Panc1 (cell line): ENCODE results near the gene MAST4. TPM values are rescaled to one million over a fixed set of nuclear protein-coding genes. Genes with fewer than 3 reads are reported as not detected.

Experiments
- ATAC-seq: fragments of 200-7000 bp; cut with Tn5 transposase; 2 replicates; pipeline ENCODE4 v1.9.1; 2020; ENCODE audit warnings: mild to moderate bottlenecking, moderate library complexity
- BruUV-seq: library from RNA; stranded (reverse); fragments of 400-500 nt; replicated peaks from 2 replicates; lab custom pipeline; 2021; lab: Mats Ljungman, UMichigan
- CTCF ChIA-PET: fragments of 300-600 bp; sonication (Branson Sonifier 250); formaldehyde crosslinking; loops from one replicate; lab custom pipeline; 2022; ENCODE audit warnings: antibody characterized with exemption; lab: Charles Lee
- POLR2A ChIA-PET: fragments of 300-600 bp; sonication (Branson Sonifier 250); formaldehyde crosslinking; loops from one replicate; lab custom pipeline; 2022; ENCODE audit warnings: antibody characterized with exemption; lab: Charles Lee
- DNase-seq: peaks from one replicate; pipeline ENCODE4 v3.0.0-alpha.2; 2010; ENCODE audit warnings: low read depth, low spot score
- H3K27ac ChIP-seq: 2 replicates; pipeline ENCODE4 v1.5.1; 2011; ENCODE audit warnings: mild to moderate bottlenecking, low read length, inconsistent platforms
- H3K27me3 ChIP-seq: fragments of 200-500 bp; sonication (Bioruptor generic); 2 replicates; pipeline ENCODE4 v1.6.0; 2014; ENCODE audit warnings: low read length, inconsistent platforms; ENCODE audit not compliant: control insufficient read depth, insufficient read depth
- H3K36me3 ChIP-seq: fragments of 200-500 bp; sonication (Bioruptor generic); 2 replicates; pipeline ENCODE4 v1.5.1; 2014; ENCODE audit warnings: inconsistent platforms, mild to moderate bottlenecking, low read length, moderate library complexity; ENCODE audit not compliant: control insufficient read depth, insufficient read depth
- H3K4me1 ChIP-seq: 2 replicates; pipeline ENCODE4 v1.5.1; 2011; ENCODE audit warnings: inconsistent platforms, mild to moderate bottlenecking, low read length, moderate library complexity; ENCODE audit not compliant: control insufficient read depth, insufficient read depth
- H3K4me3 ChIP-seq, 2 experiments: 2 replicates each; pipeline ENCODE4 v1.5.1; 2011 to 2012; ENCODE audit warnings: low read depth in 2 of 2, low read length in 2 of 2, mild to moderate bottlenecking in 2 of 2, inconsistent platforms in 1 of 2, moderate library complexity in 1 of 2
- H3K9me3 ChIP-seq: fragments of 200-500 bp; sonication (Bioruptor generic); 2 replicates; pipeline ENCODE4 v1.5.1; 2014; ENCODE audit warnings: low read depth, mild to moderate bottlenecking, inconsistent platforms, low read length, moderate library complexity; ENCODE audit not compliant: control insufficient read depth, insufficient read depth
- POLR2AphosphoS5 ChIP-seq: IDR thresholded peaks from 2 replicates; pipeline ENCODE4 v1.6.1; 2012; ENCODE audit warnings: mild to moderate bottlenecking, low read depth, low read length, moderate library complexity
- SIN3A ChIP-seq: IDR thresholded peaks from 2 replicates; pipeline ENCODE4 v1.6.1; 2012; ENCODE audit warnings: low read depth, mild to moderate bottlenecking, low read length, moderate library complexity, borderline replicate concordance; ENCODE audit not compliant: insufficient read depth
- TCF7L2 ChIP-seq: IDR thresholded peaks from 2 replicates; pipeline ENCODE4 v1.6.1; 2011; ENCODE audit warnings: mild to moderate bottlenecking, low read depth, low read length, inconsistent platforms
- in situ Hi-C: cut with HindIII; loops from 2 replicates; pipeline ENCODE4 v1.10.0; 2016; ENCODE audit warnings: low sequenced_read_pairs, low pct_unique_long_range_greater_than_20kb
- intact Hi-C: fragments of 100-400 bp; cut with micrococcal nuclease; formaldehyde crosslinking; loops from one replicate; pipeline ENCODE4 v1.10.0; 2022; ENCODE audit not compliant: unreplicated experiment
- total RNA-seq: library from RNA; stranded (reverse); gene quantifications from one replicate; pipeline ENCODE4 v1.2.1, GENCODE V29; 2021; ENCODE audit not compliant: unreplicated experiment
- TF ChIP-seq, protein P1 (sequence below): fragments of 450-650 bp; IDR thresholded peaks from 2 replicates; pipeline ENCODE4 v1.5.1; 2017; ENCODE audit warnings: mild to moderate bottlenecking
- TF ChIP-seq, protein P2 (sequence below), 2 experiments: IDR thresholded peaks; 2 replicates each; pipeline ENCODE4 v1.6.1; 2011 to 2012; ENCODE audit warnings: low read depth in 2 of 2, control low read depth in 1 of 2, low read length in 1 of 2, mild to moderate bottlenecking in 1 of 2, moderate library complexity in 1 of 2; ENCODE audit not compliant: insufficient read depth in 1 of 2

Gene MAST4
- total RNA-seq, 1 experiment from 2014 or later, result 1.8 TPM

DNA sequence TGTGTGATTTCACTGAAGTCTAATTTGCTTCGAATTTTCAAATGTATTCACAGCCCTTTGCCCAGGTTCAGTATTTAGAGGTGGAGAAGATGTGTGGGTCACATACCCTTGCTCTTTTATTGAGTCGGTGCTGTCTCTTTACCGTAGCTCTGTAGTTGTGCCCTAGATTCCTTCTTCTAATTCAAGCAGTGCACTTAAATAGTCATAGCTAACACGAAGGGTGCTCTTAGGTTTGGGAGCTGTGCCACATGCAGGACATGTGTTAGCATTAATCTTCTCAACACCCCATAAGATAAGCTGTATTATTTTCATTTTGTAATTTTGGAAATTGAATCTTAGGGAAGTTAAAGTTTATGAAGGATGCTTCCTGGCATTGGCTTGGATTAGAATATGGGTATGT is 293.3 kb downstream of the MAST4 start:
- no peak overlapping the region for H3K4me3 ChIP-seq
- no peaks in the 10 kb centered on the region for H3K27me3 ChIP-seq
- ChIA-PET CTCF (no interaction called here), POLR2A (interaction anchor here (0.5 kb wide), 1 partner anchor 50 kb away, joined by 3 read pairs; no protein-coding TSS in a partner anchor)
- no peak for DNase-seq
- H3K4me1 ChIP-seq, result no peaks in the 10 kb centered on the region
- no TSS peak for BruUV-seq
- ATAC-seq, result no peak
- H3K27ac ChIP-seq, result no peak overlapping the region
- H3K9me3 ChIP-seq, result no peaks in the 10 kb centered on the region
- intact Hi-C loops, result loop anchor here (10.0 kb wide), 1 partner anchor 255 kb away; no protein-coding TSS in a partner anchor
- in situ Hi-C loops, result no loop called here
- no peaks in the 10 kb centered on the region for H3K36me3 ChIP-seq
- TF ChIP-seq TCF7L2 (no peak), SIN3A (no peak), POLR2AphosphoS5 (no peak)
- TF ChIP-seq, protein P1, sequence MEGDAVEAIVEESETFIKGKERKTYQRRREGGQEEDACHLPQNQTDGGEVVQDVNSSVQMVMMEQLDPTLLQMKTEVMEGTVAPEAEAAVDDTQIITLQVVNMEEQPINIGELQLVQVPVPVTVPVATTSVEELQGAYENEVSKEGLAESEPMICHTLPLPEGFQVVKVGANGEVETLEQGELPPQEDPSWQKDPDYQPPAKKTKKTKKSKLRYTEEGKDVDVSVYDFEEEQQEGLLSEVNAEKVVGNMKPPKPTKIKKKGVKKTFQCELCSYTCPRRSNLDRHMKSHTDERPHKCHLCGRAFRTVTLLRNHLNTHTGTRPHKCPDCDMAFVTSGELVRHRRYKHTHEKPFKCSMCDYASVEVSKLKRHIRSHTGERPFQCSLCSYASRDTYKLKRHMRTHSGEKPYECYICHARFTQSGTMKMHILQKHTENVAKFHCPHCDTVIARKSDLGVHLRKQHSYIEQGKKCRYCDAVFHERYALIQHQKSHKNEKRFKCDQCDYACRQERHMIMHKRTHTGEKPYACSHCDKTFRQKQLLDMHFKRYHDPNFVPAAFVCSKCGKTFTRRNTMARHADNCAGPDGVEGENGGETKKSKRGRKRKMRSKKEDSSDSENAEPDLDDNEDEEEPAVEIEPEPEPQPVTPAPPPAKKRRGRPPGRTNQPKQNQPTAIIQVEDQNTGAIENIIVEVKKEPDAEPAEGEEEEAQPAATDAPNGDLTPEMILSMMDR, result no peak
- TF ChIP-seq, protein P2, sequence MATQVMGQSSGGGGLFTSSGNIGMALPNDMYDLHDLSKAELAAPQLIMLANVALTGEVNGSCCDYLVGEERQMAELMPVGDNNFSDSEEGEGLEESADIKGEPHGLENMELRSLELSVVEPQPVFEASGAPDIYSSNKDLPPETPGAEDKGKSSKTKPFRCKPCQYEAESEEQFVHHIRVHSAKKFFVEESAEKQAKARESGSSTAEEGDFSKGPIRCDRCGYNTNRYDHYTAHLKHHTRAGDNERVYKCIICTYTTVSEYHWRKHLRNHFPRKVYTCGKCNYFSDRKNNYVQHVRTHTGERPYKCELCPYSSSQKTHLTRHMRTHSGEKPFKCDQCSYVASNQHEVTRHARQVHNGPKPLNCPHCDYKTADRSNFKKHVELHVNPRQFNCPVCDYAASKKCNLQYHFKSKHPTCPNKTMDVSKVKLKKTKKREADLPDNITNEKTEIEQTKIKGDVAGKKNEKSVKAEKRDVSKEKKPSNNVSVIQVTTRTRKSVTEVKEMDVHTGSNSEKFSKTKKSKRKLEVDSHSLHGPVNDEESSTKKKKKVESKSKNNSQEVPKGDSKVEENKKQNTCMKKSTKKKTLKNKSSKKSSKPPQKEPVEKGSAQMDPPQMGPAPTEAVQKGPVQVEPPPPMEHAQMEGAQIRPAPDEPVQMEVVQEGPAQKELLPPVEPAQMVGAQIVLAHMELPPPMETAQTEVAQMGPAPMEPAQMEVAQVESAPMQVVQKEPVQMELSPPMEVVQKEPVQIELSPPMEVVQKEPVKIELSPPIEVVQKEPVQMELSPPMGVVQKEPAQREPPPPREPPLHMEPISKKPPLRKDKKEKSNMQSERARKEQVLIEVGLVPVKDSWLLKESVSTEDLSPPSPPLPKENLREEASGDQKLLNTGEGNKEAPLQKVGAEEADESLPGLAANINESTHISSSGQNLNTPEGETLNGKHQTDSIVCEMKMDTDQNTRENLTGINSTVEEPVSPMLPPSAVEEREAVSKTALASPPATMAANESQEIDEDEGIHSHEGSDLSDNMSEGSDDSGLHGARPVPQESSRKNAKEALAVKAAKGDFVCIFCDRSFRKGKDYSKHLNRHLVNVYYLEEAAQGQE (IDR thresholded peaks at IDR 0.05; ENCODE audit: insufficient read depth in 1 of 2, low read depth in 2 of 2, low read length in 1 of 2), result no peak

DNA sequence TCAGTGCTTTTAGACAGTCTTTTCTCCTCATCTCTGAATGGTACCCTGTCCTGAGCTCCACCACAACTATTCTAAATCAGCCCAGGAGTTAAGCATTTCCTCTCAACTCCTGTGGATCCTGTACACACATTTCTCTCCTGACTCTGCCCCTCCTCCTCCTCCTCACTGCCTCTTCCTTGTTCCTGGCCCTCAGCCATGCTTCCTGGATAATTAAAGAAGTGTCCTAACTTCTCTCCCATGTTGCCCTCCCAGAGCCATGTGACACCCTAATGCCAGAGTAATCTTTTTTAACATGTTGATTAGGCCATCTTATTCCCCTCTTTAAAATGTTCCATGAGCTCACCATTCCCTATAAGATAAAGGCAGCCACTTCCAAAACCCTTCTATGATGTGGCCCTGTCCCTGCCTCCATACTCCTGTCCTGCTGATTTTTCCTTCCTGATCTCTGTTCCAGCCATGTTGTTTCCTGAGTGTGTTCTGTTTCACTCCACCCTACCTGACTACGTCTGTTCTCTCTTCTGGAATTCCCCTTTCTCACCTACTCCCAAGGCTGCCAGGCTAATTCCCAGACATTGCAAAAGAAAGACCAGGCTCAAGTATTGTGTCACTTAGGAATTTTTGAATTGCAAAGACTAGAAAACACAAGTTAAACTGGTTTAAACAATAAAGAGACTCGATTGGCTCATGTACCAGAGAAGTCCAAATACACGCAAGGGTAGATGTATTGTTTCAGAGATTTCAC is 295.2 kb downstream of the MAST4 start:
- CTCF ChIA-PET, result no interaction called here
- POLR2A ChIA-PET, result no interaction called here
- TF ChIP-seq, protein P2 (IDR thresholded peaks at IDR 0.05; ENCODE audit: insufficient read depth in 1 of 2, low read depth in 2 of 2, low read length in 1 of 2), result no peak
- TF ChIP-seq POLR2AphosphoS5 (no peak), SIN3A (no peak)
- TF ChIP-seq, protein P1, result no peak
- DNase-seq (no peak), ATAC-seq (no peak)
- H3K27ac ChIP-seq, result no peak overlapping the region
- no peak overlapping the region for H3K4me3 ChIP-seq
- no peaks in the 10 kb centered on the region for H3K4me1 ChIP-seq
- no TSS peak for BruUV-seq
- intact Hi-C loops (no loop called here), in situ Hi-C loops (no loop called here)
- H3K27me3 ChIP-seq, result no peaks in the 10 kb centered on the region
- H3K36me3 ChIP-seq, result no peaks in the 10 kb centered on the region
- no peaks in the 10 kb centered on the region for H3K9me3 ChIP-seq
